HUES6 (cell line): ENCODE measurements around the gene FOXQ1.

Experiments
- H3K27ac ChIP-seq: 2 replicates; pipeline ENCODE4 v1.7.0; 2013; ENCODE audit warnings: low read depth, mild to moderate bottlenecking, low read length, inconsistent platforms
- H3K27me3 ChIP-seq: 2 replicates; pipeline ENCODE4 v1.6.1; 2013; ENCODE audit warnings: low read length; ENCODE audit not compliant: control insufficient read depth, insufficient read depth
- H3K36me3 ChIP-seq: 2 replicates; pipeline ENCODE4 v1.6.1; 2013; ENCODE audit warnings: low read length; ENCODE audit not compliant: control insufficient read depth, insufficient read depth
- H3K4me1 ChIP-seq: 2 replicates; pipeline ENCODE4 v1.6.1; 2013; ENCODE audit warnings: low read length; ENCODE audit not compliant: control insufficient read depth, insufficient read depth
- H3K4me3 ChIP-seq: 2 replicates; pipeline ENCODE4 v1.5.1; 2013; ENCODE audit warnings: low read depth, low read length
- H3K9ac ChIP-seq: one replicate; pipeline ENCODE4 v1.6.1; 2013; ENCODE audit warnings: mild to moderate bottlenecking, low read length
- H3K9me3 ChIP-seq: 2 replicates; pipeline ENCODE4 v1.6.1; 2013; ENCODE audit warnings: low read depth, low read length; ENCODE audit not compliant: control insufficient read depth, insufficient read depth

Gene FOXQ1

GRCh38 chr6:1311400-1312202 lies at the start of gene FOXQ1:
FOXQ1 (plus strand) TSS chr6:1312098; CDS start chr6:1312705, 607 bp downstream.
- Histone ChIP-seq H3K9me3 (no peaks in the 10 kb centered on the region), H3K36me3 (no peaks in the 10 kb centered on the region), H3K4me3 (peak within 1 kb of the TSS; percentile 52), H3K27me3 (peaks cover 100% of the 10 kb centered on the region), H3K4me1 (peaks cover 9% of the 10 kb centered on the region; the same call in 1 of the 2 replicates), H3K9ac (no peak within 1 kb of the TSS), H3K27ac (no peak within 1 kb of the TSS)

- Histone ChIP-seq H3K27me3 (peaks cover 3% of the 10 kb centered on the region; the same call in 1 of the 2 replicates), H3K9me3 (no peaks in the 10 kb centered on the region), H3K27ac (no peak overlapping the region), H3K4me1 (peaks cover 7% of the 10 kb centered on the region; the same call in 1 of the 2 replicates), H3K36me3 (no peaks in the 10 kb centered on the region), H3K9ac (no peak overlapping the region), H3K4me3 (no peak overlapping the region)
Observed at GRCh38 chr6:1262704-1263038, 49.2 kb upstream of the FOXQ1 start.

DNA sequence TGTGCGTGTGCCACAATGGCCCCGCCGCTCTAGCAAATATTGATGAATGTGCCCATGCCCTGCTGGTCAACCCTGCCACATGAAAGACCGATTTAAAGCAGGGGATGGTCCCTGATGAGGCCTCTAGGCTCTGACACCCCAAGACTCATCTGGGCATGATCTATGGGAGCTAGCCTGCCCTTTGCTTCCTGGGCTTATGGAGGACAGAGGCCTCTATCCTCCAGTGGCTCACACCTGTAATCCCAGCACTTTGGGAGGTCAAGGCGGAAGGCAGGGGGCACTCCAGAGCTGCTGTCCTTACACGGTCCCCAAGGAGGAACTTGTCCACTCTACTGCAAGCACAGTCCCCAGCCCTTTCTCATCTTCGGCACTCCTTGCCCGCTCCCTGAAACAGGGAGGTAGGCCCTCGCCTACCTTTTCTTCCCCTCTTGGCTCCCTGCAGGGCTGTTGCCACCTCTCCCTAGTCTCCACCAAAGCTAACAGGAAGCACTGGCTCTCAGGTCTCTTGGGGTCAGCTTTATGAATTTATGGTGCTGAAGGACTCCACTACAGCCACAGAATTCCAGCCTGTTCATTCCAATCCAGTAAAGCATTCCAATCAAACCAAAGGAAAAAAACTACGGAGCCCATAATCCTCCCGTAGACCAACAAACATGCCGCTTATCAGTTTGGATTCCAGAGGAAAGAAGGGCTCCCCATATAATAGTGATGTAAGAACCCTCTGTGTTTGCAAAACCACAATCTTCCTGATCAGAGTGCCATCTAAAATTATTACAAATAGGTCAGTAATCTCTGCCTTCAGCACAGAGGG lies 48.7 kb upstream of the FOXQ1 start:
- Histone ChIP-seq H3K9ac (no peak overlapping the region), H3K36me3 (no peaks in the 10 kb centered on the region), H3K27ac (no peak overlapping the region), H3K4me3 (no peak overlapping the region), H3K4me1 (peaks cover 8% of the 10 kb centered on the region; the same call in 1 of the 2 replicates), H3K27me3 (peaks cover 3% of the 10 kb centered on the region; the same call in 1 of the 2 replicates), H3K9me3 (no peaks in the 10 kb centered on the region)

GRCh38 chr6:1263850-1264377 lies 48.0 kb upstream of the FOXQ1 start:
- H3K27me3 ChIP-seq: peaks cover 3% of the 10 kb centered on the region; the same call in 1 of the 2 replicates
- H3K27ac ChIP-seq: no peak overlapping the region
- no peaks in the 10 kb centered on the region for H3K9me3 ChIP-seq

DNA sequence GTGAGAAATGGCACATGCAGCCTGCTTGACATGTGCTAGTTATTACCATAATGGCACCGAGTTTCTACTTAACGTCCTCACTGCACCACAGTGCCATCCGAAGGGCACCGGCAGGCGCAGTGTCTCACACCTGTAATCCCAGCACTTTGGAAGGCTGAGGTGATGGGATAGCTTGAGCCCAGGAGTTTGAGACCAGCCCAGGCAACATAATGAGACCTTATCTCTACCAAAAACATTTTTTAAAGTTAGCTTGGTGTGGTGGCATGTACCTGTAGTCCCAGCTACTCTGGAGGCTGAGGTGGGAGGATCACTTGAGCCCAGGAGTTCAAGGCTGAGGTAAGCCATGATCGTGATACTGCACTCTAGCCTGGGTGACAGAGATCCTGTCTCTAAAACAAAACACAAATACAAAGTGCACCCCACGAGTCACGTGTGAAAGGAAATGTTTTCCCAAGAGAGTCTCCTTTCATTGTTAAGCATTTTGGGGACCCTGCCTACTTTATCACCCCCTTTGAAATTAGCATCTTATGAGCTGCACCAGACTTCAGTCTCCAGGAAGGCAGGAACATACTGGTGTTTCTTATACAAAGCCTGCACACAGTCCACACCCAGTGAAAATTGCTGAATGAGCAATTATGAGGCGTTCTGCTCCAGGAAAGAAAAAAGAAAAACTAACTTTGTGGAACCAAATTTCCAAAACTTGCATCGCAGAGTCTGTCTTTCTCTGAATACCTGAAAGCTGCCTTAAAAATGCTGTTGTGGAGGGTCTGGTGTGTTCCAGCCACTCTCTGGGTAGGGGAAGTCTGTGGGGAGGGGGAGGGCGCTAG lies 47.1 kb upstream of the FOXQ1 start:
- Histone ChIP-seq H3K27me3 (peaks cover 3% of the 10 kb centered on the region; the same call in 1 of the 2 replicates), H3K4me3 (no peak overlapping the region), H3K9ac (no peak overlapping the region), H3K36me3 (no peaks in the 10 kb centered on the region), H3K27ac (no peak overlapping the region), H3K9me3 (no peaks in the 10 kb centered on the region), H3K4me1 (peaks cover 8% of the 10 kb centered on the region; the same call in 1 of the 2 replicates)

More at GRCh38 chr6:1263850-1264377, 48.0 kb upstream of the FOXQ1 start:
- Histone ChIP-seq H3K4me3 (no peak overlapping the region), H3K9ac (no peak overlapping the region), H3K36me3 (no peaks in the 10 kb centered on the region), H3K4me1 (peaks cover 8% of the 10 kb centered on the region; the same call in 1 of the 2 replicates)

DNA sequence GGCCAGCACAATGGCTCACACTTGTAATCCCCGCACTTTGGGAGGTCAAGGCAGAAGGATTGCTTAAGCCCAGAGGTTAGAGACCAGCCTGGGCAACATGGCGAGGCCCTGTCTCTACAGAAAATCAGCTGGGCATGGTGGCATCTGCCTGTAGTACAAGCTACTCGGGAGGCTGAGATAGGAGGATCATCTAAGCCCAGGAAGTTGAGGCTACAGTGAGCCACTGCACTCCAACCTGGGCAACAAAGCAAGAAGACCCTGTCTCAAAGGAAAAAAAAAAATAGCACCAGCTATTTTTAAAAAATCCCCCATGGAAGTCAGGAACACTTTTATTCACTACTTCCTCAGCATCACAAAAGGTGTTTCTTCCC lies 45.2 kb upstream of the FOXQ1 start:
- no peak overlapping the region for H3K27ac ChIP-seq
- H3K36me3 ChIP-seq: no peaks in the 10 kb centered on the region
- peaks cover 3% of the 10 kb centered on the region; the same call in 1 of the 2 replicates for H3K27me3 ChIP-seq
- H3K9me3 ChIP-seq: peaks cover 5% of the 10 kb centered on the region
- no peak overlapping the region for H3K9ac ChIP-seq
- no peak overlapping the region for H3K4me3 ChIP-seq
- peaks cover 8% of the 10 kb centered on the region; the same call in 1 of the 2 replicates for H3K4me1 ChIP-seq

DNA sequence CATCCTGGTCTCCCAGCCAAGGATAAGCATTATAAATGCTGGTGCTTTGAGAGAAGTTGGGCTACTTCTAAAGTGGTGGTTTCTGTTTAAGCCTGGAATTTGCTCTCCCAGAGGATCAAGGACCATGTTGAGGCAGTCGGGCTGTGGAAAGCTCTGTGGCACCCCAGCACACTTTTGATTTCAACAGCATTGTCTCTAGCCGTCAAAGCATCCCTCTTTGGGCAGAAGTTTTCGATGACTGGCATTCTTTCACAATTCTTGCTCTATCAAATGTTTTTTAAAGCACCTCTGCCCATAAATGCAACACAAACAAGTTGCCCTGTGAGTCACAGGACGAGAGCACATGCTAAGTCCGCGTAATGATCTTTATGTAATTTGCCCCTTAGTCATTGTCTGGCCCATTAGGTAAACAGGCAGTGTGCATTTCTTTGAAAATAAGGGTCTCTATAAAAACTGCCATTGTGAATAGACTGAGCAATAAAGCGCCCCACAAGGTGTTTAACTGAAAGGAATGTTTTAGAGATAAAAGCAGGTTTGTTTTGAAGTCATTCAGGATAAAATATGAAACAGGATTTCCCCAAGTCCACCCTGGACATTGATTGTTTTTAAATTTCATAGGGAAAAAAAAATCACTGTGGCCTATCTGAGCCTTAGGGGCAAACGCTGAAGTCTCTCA lies 44.7 kb upstream of the FOXQ1 start:
- H3K9me3 ChIP-seq: peaks cover 10% of the 10 kb centered on the region
- H3K27ac ChIP-seq: no peak overlapping the region
- no peaks in the 10 kb centered on the region for H3K36me3 ChIP-seq
- H3K4me3 ChIP-seq: no peak overlapping the region
- H3K4me1 ChIP-seq: peaks cover 8% of the 10 kb centered on the region; the same call in 1 of the 2 replicates
- H3K9ac ChIP-seq: no peak overlapping the region
- peaks cover 3% of the 10 kb centered on the region; the same call in 1 of the 2 replicates for H3K27me3 ChIP-seq

DNA sequence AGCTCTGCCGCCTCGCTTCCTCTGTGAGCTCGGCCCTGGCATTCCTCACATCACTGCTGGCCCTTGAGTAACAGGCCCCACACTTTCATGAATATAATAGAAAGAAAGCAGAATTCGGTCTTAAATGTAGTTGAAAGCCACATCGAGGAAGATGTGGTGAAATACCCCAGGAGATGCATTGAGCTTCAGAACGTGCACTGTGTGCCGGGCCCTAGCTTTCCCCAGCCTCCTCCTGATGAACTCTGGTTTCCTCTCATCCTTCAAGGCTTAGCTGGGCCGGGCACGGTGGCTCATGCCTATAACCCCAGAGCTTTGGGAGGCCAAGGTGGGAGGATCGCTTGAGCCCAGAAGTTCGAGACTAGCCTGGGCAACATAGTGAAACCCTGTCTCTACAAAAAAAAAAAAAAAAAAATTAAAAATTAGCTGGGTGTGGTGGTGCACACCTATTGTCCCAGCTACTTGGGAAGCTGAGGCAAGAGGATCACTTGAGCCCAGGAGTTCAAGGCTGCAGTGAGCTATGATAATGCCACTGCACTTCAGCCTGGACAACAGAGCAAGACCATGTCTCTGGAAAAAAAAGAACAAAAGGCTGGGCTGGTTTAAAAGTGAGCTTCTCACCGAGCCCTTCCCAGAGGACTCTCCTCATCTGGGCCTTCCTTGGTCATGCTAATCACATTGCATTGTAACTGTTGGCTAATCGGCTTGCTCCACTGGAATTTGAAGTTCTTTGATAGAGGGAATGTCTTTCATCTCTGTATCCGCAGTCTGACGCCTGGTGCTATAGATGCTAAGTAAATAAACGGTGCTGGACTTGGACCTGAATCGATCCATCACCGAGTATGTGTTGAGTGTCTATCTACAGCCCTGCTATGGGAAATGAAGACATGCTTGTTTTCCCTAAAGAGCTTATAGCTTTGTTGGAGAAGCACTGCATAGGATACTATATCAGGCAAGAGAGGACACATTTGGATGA lies 43.8 kb upstream of the FOXQ1 start:
- Histone ChIP-seq H3K4me1 (peaks cover 8% of the 10 kb centered on the region; the same call in 1 of the 2 replicates), H3K27ac (no peak overlapping the region), H3K9ac (no peak overlapping the region), H3K36me3 (no peaks in the 10 kb centered on the region), H3K4me3 (no peak overlapping the region), H3K9me3 (peaks cover 19% of the 10 kb centered on the region), H3K27me3 (peaks cover 3% of the 10 kb centered on the region; the same call in 1 of the 2 replicates)

GRCh38 chr6:1271071-1271763 lies 40.7 kb upstream of the FOXQ1 start:
- Histone ChIP-seq H3K27me3 (no peaks in the 10 kb centered on the region), H3K9ac (no peak overlapping the region), H3K9me3 (peaks cover 30% of the 10 kb centered on the region), H3K27ac (no peak overlapping the region), H3K4me1 (peaks cover 8% of the 10 kb centered on the region; the same call in 1 of the 2 replicates), H3K4me3 (no peak overlapping the region), H3K36me3 (no peaks in the 10 kb centered on the region)
